ENCODE measurements around the gene GPRIN3. TPM values are rescaled to one million over a fixed set of nuclear protein-coding genes. Genes with fewer than 3 reads are reported as not detected.

Gene GPRIN3
- total and polyA plus RNA-seq, 2 donors (not counting 3 experiments of a cell fraction or from before 2014, with no cell fraction given), result 0.17 to 2.2 TPM

DNA sequence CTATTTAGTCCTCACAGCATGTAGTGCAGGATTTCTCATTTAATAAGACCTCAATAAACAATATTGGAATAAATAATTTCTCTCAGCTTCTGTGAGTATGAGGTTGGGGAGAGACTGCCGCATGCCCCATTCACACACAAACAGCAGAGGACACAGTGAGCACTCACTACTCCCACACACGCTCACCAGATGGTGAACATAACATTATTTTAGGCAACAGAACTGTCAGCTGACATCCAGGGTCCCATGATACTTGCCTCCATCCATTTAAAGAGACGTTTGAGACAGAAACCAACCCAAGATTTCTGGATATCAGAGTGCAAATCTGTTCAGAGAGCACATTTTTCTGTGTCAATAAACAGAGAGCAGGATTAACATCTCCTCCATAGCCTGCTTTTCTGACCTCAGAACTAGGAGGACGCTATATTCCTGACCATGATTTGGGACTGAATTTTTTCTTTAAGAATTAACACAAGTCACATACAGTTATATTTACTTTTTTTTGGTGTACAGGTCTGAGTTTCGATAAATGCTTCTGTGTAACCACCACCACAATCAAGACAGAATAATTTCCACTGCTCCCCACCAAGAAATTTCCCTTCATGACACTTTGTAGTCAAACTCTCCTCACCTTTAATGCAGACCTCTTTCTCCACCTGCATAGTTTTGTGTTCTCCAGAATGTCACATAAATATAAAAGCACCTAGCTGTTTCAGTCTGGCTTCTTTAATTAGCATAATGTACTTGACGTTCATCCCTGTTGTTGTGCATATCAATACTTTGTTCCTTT is 16.7 kb downstream of the GPRIN3 start:
- Histone ChIP-seq H3K9me1 (replicated peaks; ENCODE audit: control insufficient read depth, extremely low read depth, insufficient read depth, low read length) (no peaks in the 10 kb centered on the region), H3K36me3 (ENCODE audit: control insufficient read depth in 2 of 2, extremely low read depth in 1 of 2, insufficient read depth in 2 of 2, low read length in 2 of 2) (no peaks in the 10 kb centered on the region), H3K79me2 (ENCODE audit: control insufficient read depth, insufficient read depth, low read length) (no peaks in the 10 kb centered on the region), H3K9ac (replicated peaks; ENCODE audit: extremely low read depth, insufficient read depth, low read length) (no peak overlapping the region), H4K20me1 (replicated peaks; ENCODE audit: control insufficient read depth, extremely low read depth, insufficient read depth, low read length) (no peaks in the 10 kb centered on the region), H3K4me3 (replicated peaks in 1 of 3; ENCODE audit: insufficient read depth in 1 of 3, low read depth in 1 of 3, low read length in 3 of 3) (no peak overlapping the region), H3K4me1 (ENCODE audit: control insufficient read depth, extremely low read depth, insufficient read depth, low read length) (peaks cover 4% of the 10 kb centered on the region), H3K27ac (ENCODE audit: insufficient read depth, low read depth, low read length) (no peak overlapping the region), H3K4me2 (ENCODE audit: insufficient read depth, low read length) (no peak overlapping the region), H3K27me3 (ENCODE audit: control insufficient read depth in 2 of 2, insufficient read depth in 2 of 2, low read length in 2 of 2) (peaks cover 3 to 11% of the 10 kb centered on the region in 2 experiments), H2AFZ (ENCODE audit: low read depth, low read length) (no peak overlapping the region), H3K9me3 (replicated peaks; ENCODE audit: control insufficient read depth, insufficient read depth, low read length) (no peaks in the 10 kb centered on the region)
- no peak for FAIRE-seq
- no peak for TF ChIP-seq FOS (IDR thresholded peaks at IDR 0.05; ENCODE audit: borderline replicate concordance, insufficient read depth, low read length)
- no peak for TF ChIP-seq MYC (IDR thresholded peaks at IDR 0.05; ENCODE audit: low read depth, low read length)
- no peak for TF ChIP-seq JUN (IDR thresholded peaks at IDR 0.05; ENCODE audit: borderline replicate concordance, insufficient read depth, insufficient read length, low read depth)
- TF ChIP-seq, protein P1, sequence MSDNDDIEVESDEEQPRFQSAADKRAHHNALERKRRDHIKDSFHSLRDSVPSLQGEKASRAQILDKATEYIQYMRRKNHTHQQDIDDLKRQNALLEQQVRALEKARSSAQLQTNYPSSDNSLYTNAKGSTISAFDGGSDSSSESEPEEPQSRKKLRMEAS (IDR thresholded peaks at IDR 0.05; ENCODE audit: insufficient read depth, insufficient read length), result no peak
- no peak for TF ChIP-seq POLR2A (IDR thresholded peaks at IDR 0.05; ENCODE audit: low read depth, low read length)
- TF ChIP-seq GATA2 (IDR thresholded peaks at IDR 0.05; ENCODE audit: insufficient read depth, insufficient read length, low read depth, low read length), result no peak
- TF ChIP-seq CTCF (IDR thresholded peaks at IDR 0.05; ENCODE audit: extremely low read depth in 1 of 2, insufficient read depth in 1 of 2, low read depth in 1 of 2, low read length in 2 of 2), result no peak
- no peak for TF ChIP-seq EZH2 (IDR thresholded peaks at IDR 0.05; ENCODE audit: borderline replicate concordance, low read depth, low read length, severe bottlenecking)
- TF ChIP-seq POLR2AphosphoS5 (IDR thresholded peaks at IDR 0.05; ENCODE audit: insufficient read depth, low read depth, low read length), result no peak
- intact Hi-C loops (cut with micrococcal nuclease) (no loop called here), dilution Hi-C loops (cut with MboI; ENCODE audit: extremely low pct_ligation_motif_present, low sequenced_read_pairs) (no loop called here)
- no TSS peak for BruUV-seq (replicated peaks)
- no peak for DNase-seq (ENCODE audit: low read depth, low spot score)
- ChIA-PET CTCF (no interaction called here), POLR2A (no interaction called here)
